Measurements from ENCODE around the gene SLC23A1. TPM values are rescaled to one million over a fixed set of nuclear protein-coding genes. Genes with fewer than 3 reads are reported as not detected.
A peak's percentile ranks its signal among the peaks of the same experiment; 100 is the strongest.
"Not testable (repeated sequence)": the region's sequence is repeated elsewhere in the genome, so short reads cannot be mapped to it uniquely, and the experiment has no call there.

Gene SLC23A1
- total RNA-seq, result not detected in 2 replicates

DNA sequence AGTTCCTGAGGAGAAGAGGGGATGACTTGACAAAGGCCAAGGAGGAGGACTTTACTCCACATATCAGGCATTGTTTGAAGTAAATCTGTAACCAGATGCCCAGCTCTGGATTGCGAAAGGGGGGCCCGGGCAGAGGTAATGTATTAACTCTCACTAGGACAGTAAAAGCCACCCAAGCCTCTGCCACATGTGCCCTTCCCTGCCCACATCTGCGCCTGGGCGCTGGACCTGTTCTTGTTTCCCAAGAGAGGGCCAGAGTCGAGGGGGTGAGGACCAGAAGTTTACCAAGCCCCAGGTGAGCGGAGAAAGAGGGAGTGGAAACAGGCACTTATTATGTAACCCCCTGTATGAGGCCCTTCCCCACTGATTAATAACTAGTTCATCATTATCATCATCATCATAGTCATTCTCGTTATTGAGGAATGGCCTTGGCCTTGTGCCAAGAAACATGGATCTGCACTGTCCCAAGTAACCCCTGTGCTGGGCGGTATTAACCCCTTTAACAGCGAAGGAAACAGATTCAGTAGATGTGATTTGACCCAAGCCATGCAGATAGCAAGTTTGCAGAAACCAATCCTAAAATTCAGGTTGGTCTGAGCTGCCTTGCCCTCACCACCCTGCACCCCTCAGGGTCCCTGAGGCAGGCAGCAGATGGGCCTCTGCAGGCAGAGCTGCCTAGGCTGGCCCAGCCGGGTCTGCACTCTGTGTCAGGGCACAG is at the start of gene SLC23A1:
Gene SLC23A1 (minus strand): TSS at position 23 of the 718 bp plus-strand sequence. CDS start 44 bp downstream, outside the sequence.
- DNase-seq (ENCODE audit: low read depth, low spot score), result no peak

- no peak for DNase-seq (ENCODE audit: low read depth, low spot score)
These were observed 48.6 kb upstream of the SLC23A1 start for GRCh38 chr5:139431706-139432105.

GRCh38 chr5:139430015-139430414 is 46.9 kb upstream of the SLC23A1 start:
- DNase-seq (ENCODE audit: low read depth, low spot score), result no peak

GRCh38 chr5:139426203-139426885 is 43.2 kb upstream of the SLC23A1 start:
- no peak for DNase-seq (ENCODE audit: low read depth, low spot score)

DNA sequence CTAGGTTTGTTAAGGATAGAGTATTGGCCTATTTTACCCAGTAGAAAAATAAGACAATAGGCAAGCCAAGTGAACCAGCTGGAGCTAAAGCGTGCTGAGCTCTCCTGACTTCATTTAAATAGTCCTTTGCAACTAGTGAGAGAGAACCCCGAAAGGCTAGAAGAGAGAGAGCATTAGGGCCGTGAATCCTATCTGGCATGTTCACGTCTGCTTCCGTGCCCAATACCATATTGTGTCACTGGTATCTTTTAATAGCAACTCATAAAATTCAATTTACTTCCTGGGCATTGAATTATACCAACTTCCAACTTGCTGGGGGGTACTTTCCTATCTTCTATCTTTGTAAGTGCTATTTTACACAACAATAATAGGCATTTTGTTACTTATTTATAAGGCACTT is 42.4 kb upstream of the SLC23A1 start:
- no peak for DNase-seq (ENCODE audit: low read depth, low spot score)

GRCh38 chr5:139422307-139422893 is 39.3 kb upstream of the SLC23A1 start:
- peak; percentile 43 for DNase-seq (ENCODE audit: low read depth, low spot score)

DNA sequence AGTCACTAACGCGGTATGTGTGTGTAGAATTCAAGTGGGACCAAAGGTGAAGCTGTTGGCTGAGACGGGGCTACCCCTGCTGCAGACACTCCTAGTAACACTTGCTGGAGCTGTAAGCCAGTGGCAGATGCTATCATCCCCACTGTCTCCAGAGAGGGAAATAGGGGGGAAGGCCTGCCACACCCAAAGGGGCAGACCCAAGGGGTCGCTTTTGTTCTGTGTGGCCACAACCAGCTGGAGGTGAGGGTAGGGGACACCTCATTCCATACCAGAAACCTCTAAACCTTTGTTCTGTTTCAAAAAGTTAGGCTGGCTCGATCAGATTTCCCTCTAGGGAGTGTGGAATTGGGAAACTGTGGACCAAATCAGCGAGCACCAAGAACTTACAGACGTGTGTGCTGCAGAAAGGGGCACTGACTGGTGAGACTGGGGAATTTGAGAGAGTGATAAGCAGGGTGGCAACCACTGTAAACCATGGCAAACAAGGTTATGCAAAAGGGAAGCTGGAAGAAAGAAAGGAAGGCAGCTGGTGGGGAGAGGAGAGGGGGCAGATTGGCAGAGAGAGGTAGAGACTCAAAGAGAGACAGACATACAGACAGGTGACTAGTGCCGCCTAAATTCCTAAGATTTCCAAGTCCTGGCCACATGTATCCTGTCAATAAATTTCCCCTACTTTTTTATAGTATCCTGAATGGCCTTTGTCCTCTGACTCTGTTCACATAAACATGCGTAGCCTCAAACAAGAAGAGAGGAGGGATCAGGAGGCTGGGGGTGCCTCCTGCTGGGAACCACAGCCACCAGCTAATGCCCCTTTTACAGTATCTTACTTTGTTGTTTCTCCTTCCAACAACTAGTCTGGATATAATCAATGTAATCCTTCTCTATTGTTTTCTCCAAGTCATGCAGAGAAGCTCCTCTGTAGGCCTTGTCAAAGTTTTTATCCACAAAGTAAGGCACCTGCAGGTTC is 36.4 kb upstream of the SLC23A1 start:
- DNase-seq (ENCODE audit: low read depth, low spot score), result no peak

DNA sequence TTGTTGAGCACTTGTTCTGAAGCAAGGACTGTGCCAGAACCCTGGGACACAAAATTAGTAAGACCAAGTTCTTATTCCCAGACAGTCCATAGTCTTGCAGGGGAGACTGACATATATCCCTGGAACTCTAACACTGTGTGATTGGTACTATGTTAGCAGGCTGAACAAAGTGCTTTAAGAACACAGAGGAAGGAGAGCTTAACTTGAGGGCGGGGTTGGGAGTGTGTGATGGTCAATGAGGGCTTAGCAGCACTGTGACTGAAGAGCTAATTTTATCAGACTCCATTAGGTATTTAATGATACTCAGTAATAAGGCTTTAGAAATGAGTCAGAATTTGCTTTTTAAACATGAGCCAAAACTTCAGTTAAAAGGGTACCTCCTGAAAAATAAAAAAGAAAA is 35.7 kb upstream of the SLC23A1 start:
- no peak for DNase-seq (ENCODE audit: low read depth, low spot score)

DNA sequence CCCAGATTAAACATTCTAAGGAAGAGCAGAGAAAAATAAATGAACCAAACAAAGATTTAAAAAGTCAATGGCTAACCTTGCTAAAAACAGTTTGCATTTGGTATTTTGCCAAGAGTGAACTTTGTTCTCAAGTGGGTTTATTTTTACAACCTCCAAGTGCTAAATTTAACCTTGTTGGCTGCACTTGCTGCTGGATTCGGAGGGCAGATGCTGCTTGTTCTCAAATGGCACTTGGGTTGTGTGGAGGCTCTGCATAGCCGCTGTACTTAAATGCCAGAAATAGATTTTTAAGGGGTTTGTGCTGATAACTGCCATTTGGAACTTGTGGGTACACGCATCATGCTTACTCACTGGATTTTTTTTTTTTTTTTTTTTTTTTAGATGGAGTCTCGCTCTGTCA is 34.1 kb upstream of the SLC23A1 start:
- DNase-seq (ENCODE audit: low read depth, low spot score), result no peak

DNA sequence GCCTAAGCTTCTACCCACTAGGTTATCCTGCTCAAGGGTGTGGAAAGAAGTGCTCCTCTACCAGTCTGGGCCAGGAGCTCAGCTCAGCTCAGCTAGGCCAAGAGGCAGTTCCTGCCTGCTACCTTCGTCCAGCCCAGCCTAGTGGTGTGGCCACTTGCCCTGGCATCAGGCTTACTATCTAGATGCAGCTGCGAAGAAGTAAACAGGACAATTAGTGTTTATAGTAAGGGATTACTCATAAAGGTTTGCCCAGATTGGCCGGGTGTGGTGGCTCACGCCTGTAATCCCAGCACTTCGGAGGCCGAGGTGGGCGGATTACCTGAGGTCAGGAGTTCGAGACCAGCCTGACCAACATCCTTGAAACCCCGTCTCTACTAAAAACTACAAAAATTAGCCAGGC is 33.6 kb upstream of the SLC23A1 start:
- no peak for DNase-seq (ENCODE audit: low read depth, low spot score)

- no peak for DNase-seq (ENCODE audit: low read depth, low spot score)
These were observed 32.8 kb upstream of the SLC23A1 start for GRCh38 chr5:139415869-139416268.

- no peak for DNase-seq (ENCODE audit: low read depth, low spot score)
These were observed 32.2 kb upstream of the SLC23A1 start for GRCh38 chr5:139415221-139415861.

- DNase-seq (ENCODE audit: low read depth, low spot score), result no peak
These were observed 31.6 kb upstream of the SLC23A1 start for GRCh38 chr5:139414581-139415130.

- no peak for DNase-seq (ENCODE audit: low read depth, low spot score)
These were observed 30.9 kb upstream of the SLC23A1 start for GRCh38 chr5:139413963-139414362.

DNA sequence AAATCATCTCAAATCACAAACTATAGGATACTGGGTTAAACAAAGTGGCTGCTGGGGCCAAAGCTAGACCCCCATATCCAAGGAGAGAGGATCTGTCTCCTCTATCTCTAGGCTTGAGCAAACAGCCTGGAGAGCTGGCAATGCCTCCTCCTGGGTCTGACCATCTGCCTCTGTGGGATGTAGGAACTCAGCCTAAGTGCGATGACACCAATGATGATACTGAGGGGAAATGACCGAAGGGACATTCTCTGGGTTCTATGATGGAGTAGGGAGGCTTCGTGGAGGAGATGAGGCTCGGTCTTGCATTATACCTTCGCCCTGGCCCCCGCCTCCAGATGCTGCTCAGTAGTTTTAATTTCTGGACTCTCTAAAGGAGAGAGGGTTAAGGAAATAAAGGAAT is 30.1 kb upstream of the SLC23A1 start:
- DNase-seq (ENCODE audit: low read depth, low spot score), result no peak

GRCh38 chr5:139410993-139411828 is 28.1 kb upstream of the SLC23A1 start:
- no peak for DNase-seq (ENCODE audit: low read depth, low spot score)

GRCh38 chr5:139410121-139410992 is 27.3 kb upstream of the SLC23A1 start:
- DNase-seq (ENCODE audit: low read depth, low spot score), result no peak

DNA sequence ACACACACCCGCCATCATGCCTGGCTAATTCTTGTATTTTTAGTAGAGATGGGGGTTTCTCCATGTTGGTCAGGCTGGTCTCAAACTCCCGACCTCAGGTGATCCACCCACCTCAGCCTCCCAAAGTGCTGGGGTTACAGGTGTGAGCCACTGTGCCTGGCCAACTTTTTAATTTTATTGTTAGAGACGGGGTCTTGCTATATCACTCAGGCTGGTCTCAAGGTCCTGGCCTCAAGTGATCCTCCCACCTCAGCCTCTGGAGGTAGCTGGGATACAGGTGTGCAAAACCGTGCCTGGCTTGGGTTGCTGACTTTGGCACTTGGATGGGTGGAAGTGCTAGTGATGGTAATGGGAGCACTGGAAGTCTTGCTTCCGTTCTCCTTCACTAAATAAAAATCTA is 26.0 kb upstream of the SLC23A1 start:
- not testable (repeated sequence) for DNase-seq (ENCODE audit: low read depth, low spot score)

DNA sequence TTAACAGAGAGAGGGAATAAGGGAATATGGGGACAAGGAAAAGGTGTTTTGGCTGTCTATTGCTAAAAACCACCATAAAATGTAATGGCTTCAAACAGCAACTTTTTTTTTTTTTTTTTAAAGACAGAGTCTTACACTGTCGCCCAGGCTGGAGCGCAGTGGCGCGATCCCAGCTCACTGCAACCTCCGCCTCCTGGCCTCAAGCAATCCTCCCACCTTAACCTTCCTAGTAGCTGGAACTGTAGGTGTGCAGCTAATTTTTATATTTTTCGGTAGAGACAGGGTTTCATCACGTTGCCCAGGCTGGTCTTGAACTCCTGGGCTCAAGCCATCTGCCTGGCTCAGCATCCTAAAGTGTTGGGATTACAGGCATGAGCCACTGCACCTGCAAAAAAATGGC is 25.1 kb upstream of the SLC23A1 start:
- DNase-seq (ENCODE audit: low read depth, low spot score), result no peak
